BLaER1 treated with 17β-estradiol and CSF1 and Interleukin-3, amounts not matched to agents 10 nM and 100 nM (cell line): Measurements from ENCODE around the gene CSNK1G1.
A peak's percentile ranks its signal among the peaks of the same experiment; 100 is the strongest.

Experiments
- H3K27ac ChIP-seq, 11 experiments: shearing (Covaris generic); formaldehyde crosslinking; 2 replicates each; pipeline ENCODE4 v1.8.1; 2022
- H3K27me3 ChIP-seq, 11 experiments: shearing (Covaris generic); formaldehyde crosslinking; 2 replicates each; pipeline ENCODE4 v1.8.1; 2022
- H3K36me3 ChIP-seq, 11 experiments: shearing (Covaris generic); formaldehyde crosslinking; 2 replicates each; pipeline ENCODE4 v1.8.1; 2022
- H3K4me1 ChIP-seq, 10 experiments: shearing (Covaris generic); formaldehyde crosslinking; 2 replicates each; pipeline ENCODE4 v1.8.1; 2022
- H3K4me2 ChIP-seq, 11 experiments: shearing (Covaris generic); formaldehyde crosslinking; 2 replicates each; pipeline ENCODE4 v1.8.1; 2022
- H3K4me3 ChIP-seq, 10 experiments: shearing (Covaris generic); formaldehyde crosslinking; 2 replicates each; pipeline ENCODE4 v1.8.1; 2022
- H3K9ac ChIP-seq, 11 experiments: shearing (Covaris generic); formaldehyde crosslinking; 2 replicates each; pipeline ENCODE4 v1.8.1; 2022
- H3K9me3 ChIP-seq, 11 experiments: shearing (Covaris generic); formaldehyde crosslinking; replicated peaks in 1 of 11; 2 replicates each; pipeline ENCODE4 v1.8.1; 2022
- H4K20me1 ChIP-seq, 11 experiments: shearing (Covaris generic); formaldehyde crosslinking; 2 replicates each; pipeline ENCODE4 v1.8.1; 2022
- Cebpa-rat ChIP-seq, 11 experiments: shearing (Covaris generic); IDR thresholded peaks; 2 replicates each; pipeline ENCODE4 v1.8.1; 2022

Gene CSNK1G1

DNA sequence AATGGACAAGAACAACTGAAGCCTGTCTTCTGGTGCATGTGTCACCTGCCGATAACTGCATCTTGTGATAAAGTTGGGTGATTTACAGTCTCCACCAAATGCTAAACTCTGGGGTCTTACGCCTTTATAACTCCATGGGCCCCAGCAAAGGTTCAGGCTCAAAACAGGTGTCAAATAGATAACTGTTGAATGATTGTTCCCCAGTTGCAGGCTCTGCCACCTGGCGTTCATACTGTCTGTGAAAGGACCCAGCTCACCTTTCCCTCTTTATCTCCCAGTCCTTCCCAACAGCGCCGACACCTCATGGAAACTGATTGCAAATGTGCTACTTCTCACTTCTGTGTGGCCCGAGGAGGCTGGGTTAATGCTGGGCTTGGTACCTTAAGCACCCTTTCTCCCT, 212.7 kb downstream of the CSNK1G1 start:
- H3K9ac ChIP-seq = no peak overlapping the region
- no peaks in the 10 kb centered on the region for H3K27me3 ChIP-seq
- H4K20me1 ChIP-seq = peaks cover 0 to 69% (median 13%) of the 10 kb centered on the region in 11 experiments; a peak in 11 of 22 replicates
- no peak overlapping the region for H3K27ac ChIP-seq
- no peaks in the 10 kb centered on the region for H3K9me3 ChIP-seq
- 0 out of 22 replicates have a peak overlapping the region, but pooled peaks of 1 of the 11 experiments have one; percentile 2 for H3K4me2 ChIP-seq
- H3K4me3 ChIP-seq = no peak overlapping the region
- H3K36me3 ChIP-seq = peaks cover 34 to 66% (median 55%) of the 10 kb centered on the region in 11 experiments
- no peak for TF ChIP-seq Cebpa-rat (IDR thresholded peaks at IDR 0.05)
- peaks cover 28 to 63% (median 42%) of the 10 kb centered on the region in 10 experiments for H3K4me1 ChIP-seq

DNA sequence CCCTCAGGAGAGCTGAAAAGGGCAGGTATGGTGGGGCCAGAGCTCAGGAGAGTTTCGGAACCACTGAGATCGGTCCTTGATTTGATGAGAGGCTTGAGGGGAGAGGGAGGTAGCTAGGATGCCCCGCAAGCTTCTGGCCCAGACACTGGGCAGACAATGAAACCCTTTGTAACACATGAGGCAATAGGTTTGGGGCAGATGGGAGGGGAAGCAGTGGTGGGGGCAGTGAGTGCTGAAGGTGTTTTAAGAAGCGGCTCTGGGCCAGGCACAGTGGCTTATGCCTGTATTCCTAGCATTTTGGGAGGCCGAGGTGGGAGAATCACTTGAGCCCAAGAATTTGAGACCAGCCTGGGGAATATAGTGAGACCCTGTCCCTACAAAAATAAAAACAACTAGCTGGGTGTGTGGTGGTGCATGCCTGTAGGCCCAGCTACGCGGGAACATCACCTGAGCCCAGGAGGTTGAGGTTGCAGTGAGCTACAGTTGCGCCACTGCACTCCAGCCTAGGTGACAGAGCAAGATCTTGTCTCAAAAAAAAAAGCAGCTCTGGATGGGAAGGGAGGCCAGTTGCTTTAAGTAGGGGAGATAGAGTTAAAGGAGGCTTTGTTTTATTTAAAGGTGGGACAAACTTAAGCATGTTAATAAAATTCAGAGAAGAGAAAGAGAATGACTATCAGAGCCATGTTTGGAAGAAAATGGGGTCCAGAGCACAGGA, 214.0 kb downstream of the CSNK1G1 start:
- H3K9ac ChIP-seq = no peak overlapping the region
- peaks cover 47 to 79% (median 68%) of the 10 kb centered on the region in 11 experiments for H3K36me3 ChIP-seq
- H4K20me1 ChIP-seq = peaks cover 0 to 82% (median 22%) of the 10 kb centered on the region in 11 experiments; a peak in 14 of 22 replicates
- no peaks in the 10 kb centered on the region for H3K27me3 ChIP-seq
- TF ChIP-seq Cebpa-rat (IDR thresholded peaks at IDR 0.05) = no peak
- H3K4me1 ChIP-seq = peaks cover 36 to 63% (median 47%) of the 10 kb centered on the region in 10 experiments
- H3K27ac ChIP-seq = no peak overlapping the region
- H3K9me3 ChIP-seq = no peaks in the 10 kb centered on the region
- no peak overlapping the region for H3K4me3 ChIP-seq
- peak overlapping the region in 1 of 11 experiments; percentile 60; a peak in 2 of 22 replicates for H3K4me2 ChIP-seq

- Histone ChIP-seq H3K4me1 (peaks cover 14 to 39% (median 25%) of the 10 kb centered on the region in 10 experiments), H4K20me1 (peaks cover 0 to 86% (median 28%) of the 10 kb centered on the region in 11 experiments; a peak in 16 of 22 replicates), H3K36me3 (peaks cover 80 to 89% (median 85%) of the 10 kb centered on the region in 11 experiments), H3K27ac (no peak overlapping the region), H3K9ac (peak overlapping the region in 1 of 11 experiments; percentile 28; a peak in 1 of 22 replicates), H3K4me2 (no peak overlapping the region), H3K9me3 (no peaks in the 10 kb centered on the region), H3K4me3 (no peak overlapping the region), H3K27me3 (no peaks in the 10 kb centered on the region)
- no peak for TF ChIP-seq Cebpa-rat (IDR thresholded peaks at IDR 0.05)
Measured at GRCh38 chr15:64138331-64138941, 217.5 kb downstream of the CSNK1G1 start.

GRCh38 chr15:64137226-64137833, 218.6 kb downstream of the CSNK1G1 start:
- Histone ChIP-seq H3K36me3 (peaks cover 82 to 90% (median 86%) of the 10 kb centered on the region in 11 experiments), H3K4me2 (peak overlapping the region in 5 of 11 experiments; percentile 17 to 38 (median 30); a peak in 9 of 22 replicates)
- TF ChIP-seq Cebpa-rat (IDR thresholded peaks at IDR 0.05) = no peak

GRCh38 chr15:64136347-64136746, 219.6 kb downstream of the CSNK1G1 start:
- peaks cover 12 to 86% (median 33%) of the 10 kb centered on the region in 11 experiments; a peak in 17 of 22 replicates for H4K20me1 ChIP-seq
- H3K27me3 ChIP-seq = no peaks in the 10 kb centered on the region
- no peaks in the 10 kb centered on the region for H3K9me3 ChIP-seq
- no peak overlapping the region; a peak in 1 of 22 replicates for H3K27ac ChIP-seq
- H3K36me3 ChIP-seq = peaks cover 83 to 90% (median 86%) of the 10 kb centered on the region in 11 experiments
- TF ChIP-seq Cebpa-rat (IDR thresholded peaks at IDR 0.05) = no peak
- no peak overlapping the region for H3K4me3 ChIP-seq
- peaks cover 11 to 28% (median 18%) of the 10 kb centered on the region in 10 experiments; a peak in 19 of 20 replicates for H3K4me1 ChIP-seq
- H3K4me2 ChIP-seq = peak overlapping the region in 2 of 11 experiments; percentile 30 to 31; a peak in 1 of 22 replicates
- H3K9ac ChIP-seq = 0 out of 22 replicates have a peak overlapping the region, but pooled peaks of 2 of the 11 experiments have one; percentile 9

More at GRCh38 chr15:64137226-64137833, 218.6 kb downstream of the CSNK1G1 start:
- H3K4me3 ChIP-seq = no peak overlapping the region
- H3K9ac ChIP-seq = peak overlapping the region in 4 of 11 experiments; percentile 3 to 54 (median 16); a peak in 4 of 22 replicates
- H4K20me1 ChIP-seq = peaks cover 9 to 86% (median 33%) of the 10 kb centered on the region in 11 experiments; a peak in 17 of 22 replicates
- H3K9me3 ChIP-seq = no peaks in the 10 kb centered on the region
- H3K27me3 ChIP-seq = no peaks in the 10 kb centered on the region
- peak overlapping the region in 1 of 11 experiments; percentile 35; a peak in 2 of 22 replicates for H3K27ac ChIP-seq
- H3K4me1 ChIP-seq = peaks cover 11 to 34% (median 24%) of the 10 kb centered on the region in 10 experiments; a peak in 19 of 20 replicates

GRCh38 chr15:64134345-64134829, 221.6 kb downstream of the CSNK1G1 start:
- no peak for TF ChIP-seq Cebpa-rat (IDR thresholded peaks at IDR 0.05)
- H3K9ac ChIP-seq = no peak overlapping the region
- no peak overlapping the region for H3K4me3 ChIP-seq
- H4K20me1 ChIP-seq = peaks cover 12 to 93% (median 33%) of the 10 kb centered on the region in 11 experiments; a peak in 17 of 22 replicates
- H3K4me2 ChIP-seq = no peak overlapping the region
- H3K36me3 ChIP-seq = peaks cover 92 to 96% (median 96%) of the 10 kb centered on the region in 11 experiments
- H3K9me3 ChIP-seq = no peaks in the 10 kb centered on the region
- no peak overlapping the region for H3K27ac ChIP-seq
- peaks cover 0 to 18% (median 12%) of the 10 kb centered on the region in 10 experiments; a peak in 13 of 20 replicates for H3K4me1 ChIP-seq
- no peaks in the 10 kb centered on the region for H3K27me3 ChIP-seq

DNA sequence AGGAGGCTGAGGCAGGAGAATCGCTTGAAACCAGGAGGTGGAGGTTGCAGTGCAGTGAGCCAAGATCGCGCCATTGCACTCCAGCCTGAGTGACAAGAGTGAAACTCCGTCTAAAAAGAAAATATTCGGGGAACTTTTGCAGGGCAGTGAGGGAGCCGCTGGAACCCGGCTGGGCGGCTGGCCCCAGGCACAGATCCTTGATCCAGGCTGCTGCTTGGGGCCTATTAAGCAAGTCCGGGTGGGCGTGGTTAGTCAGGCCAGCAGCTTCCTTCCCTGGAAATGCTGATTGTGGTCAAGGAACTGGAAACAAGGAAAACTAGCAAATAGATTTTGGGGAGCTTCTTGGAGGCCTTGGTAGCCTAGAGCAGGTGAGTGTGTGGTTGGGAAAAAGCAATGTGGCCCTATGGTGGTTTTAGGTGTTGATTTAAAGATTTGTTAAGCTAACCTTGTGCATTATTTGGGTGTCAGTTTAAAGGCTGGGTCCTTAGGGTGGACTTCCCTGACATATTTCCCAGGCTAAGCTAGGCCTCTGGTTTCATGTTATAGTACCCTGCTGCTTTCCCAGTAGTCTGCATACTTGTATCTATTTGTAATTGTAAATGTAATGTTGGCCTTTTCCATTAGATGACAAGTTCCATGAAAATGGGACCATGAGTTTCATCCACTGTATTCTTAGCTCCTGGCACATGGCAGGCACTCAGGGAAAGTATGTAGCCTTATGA, 222.2 kb downstream of the CSNK1G1 start:
- H3K27me3 ChIP-seq = no peaks in the 10 kb centered on the region
- H3K27ac ChIP-seq = no peak overlapping the region
- H3K9ac ChIP-seq = no peak overlapping the region
- H3K4me3 ChIP-seq = no peak overlapping the region
- no peak for TF ChIP-seq Cebpa-rat (IDR thresholded peaks at IDR 0.05)
- peaks cover 12 to 97% (median 33%) of the 10 kb centered on the region in 11 experiments; a peak in 17 of 22 replicates for H4K20me1 ChIP-seq
- H3K4me1 ChIP-seq = peaks cover 0 to 18% (median 12%) of the 10 kb centered on the region in 10 experiments; a peak in 13 of 20 replicates
- no peaks in the 10 kb centered on the region for H3K9me3 ChIP-seq
- peaks cover 96 to 100% (median 100%) of the 10 kb centered on the region in 11 experiments for H3K36me3 ChIP-seq
- H3K4me2 ChIP-seq = no peak overlapping the region

DNA sequence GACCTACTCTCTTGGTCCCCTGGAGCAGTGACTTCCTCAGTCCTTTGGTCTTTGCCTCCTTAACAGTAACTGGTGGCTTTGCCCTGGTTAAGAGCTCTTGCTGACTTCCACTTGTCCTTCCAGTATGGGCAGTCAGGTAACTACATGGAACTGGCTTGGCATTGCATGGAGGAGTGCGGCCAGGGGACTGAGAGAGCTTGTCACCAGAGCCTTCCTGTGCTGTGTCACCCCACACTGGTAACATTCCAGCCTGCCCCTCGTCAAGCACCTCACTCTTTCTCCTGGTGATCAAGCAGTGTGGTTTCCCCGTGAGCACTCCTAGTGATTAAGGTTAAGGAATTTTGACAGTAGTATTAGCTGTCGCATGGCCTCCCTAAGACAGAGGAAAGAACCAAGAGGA, 223.8 kb downstream of the CSNK1G1 start:
- Histone ChIP-seq H3K27me3 (no peaks in the 10 kb centered on the region), H3K27ac (no peak overlapping the region), H4K20me1 (peaks cover under 1 to 97% (median 17%) of the 10 kb centered on the region in 11 experiments; a peak in 16 of 22 replicates), H3K4me1 (peaks cover 0 to 14% (median 8%) of the 10 kb centered on the region in 10 experiments; a peak in 11 of 20 replicates), H3K9me3 (no peaks in the 10 kb centered on the region), H3K36me3 (peaks cover 96 to 100% (median 100%) of the 10 kb centered on the region in 11 experiments), H3K9ac (no peak overlapping the region), H3K4me3 (no peak overlapping the region), H3K4me2 (no peak overlapping the region)
- no peak for TF ChIP-seq Cebpa-rat (IDR thresholded peaks at IDR 0.05)
